Panc1 (cell line): ENCODE measurements around the gene LRBA. TPM values are rescaled to one million over a fixed set of nuclear protein-coding genes. Genes with fewer than 3 reads are reported as not detected.

ENCODE experiments used
- ATAC-seq: fragments of 200-7000 bp; cut with Tn5 transposase; 2 replicates; pipeline ENCODE4 v1.9.1; 2020; ENCODE audit warnings: mild to moderate bottlenecking, moderate library complexity
- BruUV-seq: library from RNA; stranded (reverse); fragments of 400-500 nt; replicated peaks from 2 replicates; lab custom pipeline; 2021; lab: Mats Ljungman, UMichigan
- CTCF ChIA-PET: fragments of 300-600 bp; sonication (Branson Sonifier 250); formaldehyde crosslinking; loops from one replicate; lab custom pipeline; 2022; ENCODE audit warnings: antibody characterized with exemption; lab: Charles Lee
- POLR2A ChIA-PET: fragments of 300-600 bp; sonication (Branson Sonifier 250); formaldehyde crosslinking; loops from one replicate; lab custom pipeline; 2022; ENCODE audit warnings: antibody characterized with exemption; lab: Charles Lee
- DNase-seq: peaks from one replicate; pipeline ENCODE4 v3.0.0-alpha.2; 2010; ENCODE audit warnings: low read depth, low spot score
- H3K27ac ChIP-seq: 2 replicates; pipeline ENCODE4 v1.5.1; 2011; ENCODE audit warnings: mild to moderate bottlenecking, low read length, inconsistent platforms
- H3K27me3 ChIP-seq: fragments of 200-500 bp; sonication (Bioruptor generic); 2 replicates; pipeline ENCODE4 v1.6.0; 2014; ENCODE audit warnings: low read length, inconsistent platforms; ENCODE audit not compliant: control insufficient read depth, insufficient read depth
- H3K36me3 ChIP-seq: fragments of 200-500 bp; sonication (Bioruptor generic); 2 replicates; pipeline ENCODE4 v1.5.1; 2014; ENCODE audit warnings: inconsistent platforms, mild to moderate bottlenecking, low read length, moderate library complexity; ENCODE audit not compliant: control insufficient read depth, insufficient read depth
- H3K4me1 ChIP-seq: 2 replicates; pipeline ENCODE4 v1.5.1; 2011; ENCODE audit warnings: inconsistent platforms, mild to moderate bottlenecking, low read length, moderate library complexity; ENCODE audit not compliant: control insufficient read depth, insufficient read depth
- H3K4me3 ChIP-seq, 2 experiments: 2 replicates each; pipeline ENCODE4 v1.5.1; 2011 to 2012; ENCODE audit warnings: low read depth in 2 of 2, low read length in 2 of 2, mild to moderate bottlenecking in 2 of 2, inconsistent platforms in 1 of 2, moderate library complexity in 1 of 2
- H3K9me3 ChIP-seq: fragments of 200-500 bp; sonication (Bioruptor generic); 2 replicates; pipeline ENCODE4 v1.5.1; 2014; ENCODE audit warnings: low read depth, mild to moderate bottlenecking, inconsistent platforms, low read length, moderate library complexity; ENCODE audit not compliant: control insufficient read depth, insufficient read depth
- CTCF ChIP-seq: fragments of 450-650 bp; IDR thresholded peaks from 2 replicates; pipeline ENCODE4 v1.5.1; 2017; ENCODE audit warnings: mild to moderate bottlenecking
- POLR2AphosphoS5 ChIP-seq: IDR thresholded peaks from 2 replicates; pipeline ENCODE4 v1.6.1; 2012; ENCODE audit warnings: mild to moderate bottlenecking, low read depth, low read length, moderate library complexity
- REST ChIP-seq, 2 experiments: IDR thresholded peaks; 2 replicates each; pipeline ENCODE4 v1.6.1; 2011 to 2012; ENCODE audit warnings: low read depth in 2 of 2, control low read depth in 1 of 2, low read length in 1 of 2, mild to moderate bottlenecking in 1 of 2, moderate library complexity in 1 of 2; ENCODE audit not compliant: insufficient read depth in 1 of 2
- SIN3A ChIP-seq: IDR thresholded peaks from 2 replicates; pipeline ENCODE4 v1.6.1; 2012; ENCODE audit warnings: low read depth, mild to moderate bottlenecking, low read length, moderate library complexity, borderline replicate concordance; ENCODE audit not compliant: insufficient read depth
- TCF7L2 ChIP-seq: IDR thresholded peaks from 2 replicates; pipeline ENCODE4 v1.6.1; 2011; ENCODE audit warnings: mild to moderate bottlenecking, low read depth, low read length, inconsistent platforms
- in situ Hi-C: cut with HindIII; loops from 2 replicates; pipeline ENCODE4 v1.10.0; 2016; ENCODE audit warnings: low sequenced_read_pairs, low pct_unique_long_range_greater_than_20kb
- intact Hi-C: fragments of 100-400 bp; cut with micrococcal nuclease; formaldehyde crosslinking; loops from one replicate; pipeline ENCODE4 v1.10.0; 2022; ENCODE audit not compliant: unreplicated experiment
- total RNA-seq: library from RNA; stranded (reverse); gene quantifications from one replicate; pipeline ENCODE4 v1.2.1, GENCODE V29; 2021; ENCODE audit not compliant: unreplicated experiment

Gene LRBA
- total RNA-seq, 1 experiment from 2014 or later: 26.4 TPM

- DNase-seq: no peak
- Histone ChIP-seq H3K27me3 (no peaks in the 10 kb centered on the region), H3K27ac (no peak overlapping the region), H3K4me3 (no peak overlapping the region), H3K9me3 (no peaks in the 10 kb centered on the region), H3K36me3 (no peaks in the 10 kb centered on the region), H3K4me1 (no peaks in the 10 kb centered on the region)
- in situ Hi-C loops (no loop called here), intact Hi-C loops (no loop called here)
- no peak for TF ChIP-seq POLR2AphosphoS5
- TF ChIP-seq TCF7L2: no peak
- TF ChIP-seq REST (IDR thresholded peaks at IDR 0.05; ENCODE audit: insufficient read depth in 1 of 2, low read depth in 2 of 2, low read length in 1 of 2): no peak
- TF ChIP-seq SIN3A: no peak
- no peak for TF ChIP-seq CTCF
- ChIA-PET POLR2A (no interaction called here), CTCF (no interaction called here)
- no TSS peak for BruUV-seq
- no peak for ATAC-seq
Observed at GRCh38 chr4:150875367-150875766, 139.7 kb downstream of the LRBA start.

DNA sequence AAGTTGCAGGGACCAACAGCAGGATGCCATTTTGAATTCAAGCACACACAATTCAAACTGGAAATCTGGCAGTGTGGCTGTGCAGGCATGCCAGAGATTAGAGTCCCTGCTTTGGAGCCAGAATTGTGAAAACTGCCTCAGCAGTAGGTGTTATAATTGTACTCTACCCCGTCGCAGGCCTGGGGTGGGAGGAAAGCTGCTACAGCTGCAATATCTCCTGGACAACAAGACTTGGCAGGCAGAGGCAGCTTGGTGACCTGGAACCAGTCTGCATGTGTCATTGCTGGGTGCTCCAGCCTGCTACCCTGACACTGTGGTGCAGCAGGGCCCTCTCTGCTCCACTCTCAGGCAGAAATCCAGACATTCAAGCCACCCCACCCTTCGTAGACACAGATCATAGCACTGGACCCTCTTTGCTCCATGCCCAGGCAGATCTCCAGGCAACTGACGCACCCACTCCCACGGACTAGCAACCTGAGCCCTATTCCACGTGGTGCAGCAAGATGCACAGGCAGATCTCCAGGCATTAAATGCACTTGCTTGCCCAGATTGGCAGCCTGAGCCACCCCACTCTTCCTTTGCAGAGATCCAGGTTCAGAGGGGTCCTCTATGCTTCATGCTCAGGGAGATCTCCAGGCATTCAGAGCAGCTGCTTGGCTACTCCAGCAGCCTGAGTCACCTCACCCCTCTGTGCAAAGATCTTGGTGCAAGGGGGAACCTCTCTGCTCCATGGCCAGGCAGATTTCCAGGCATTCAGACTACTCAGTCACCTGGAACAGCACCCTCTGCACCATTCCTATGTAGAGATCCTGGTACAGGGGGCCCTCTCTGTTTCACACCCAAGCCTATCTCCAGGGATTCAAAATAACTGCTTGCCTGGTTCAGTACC lies 140.5 kb downstream of the LRBA start:
- TF ChIP-seq TCF7L2: no peak
- no peak for TF ChIP-seq REST (IDR thresholded peaks at IDR 0.05; ENCODE audit: insufficient read depth in 1 of 2, low read depth in 2 of 2, low read length in 1 of 2)
- ChIA-PET CTCF (no interaction called here), POLR2A (no interaction called here)
- Histone ChIP-seq H3K27me3 (no peaks in the 10 kb centered on the region), H3K4me3 (no peak overlapping the region), H3K36me3 (no peaks in the 10 kb centered on the region), H3K4me1 (no peaks in the 10 kb centered on the region), H3K9me3 (no peaks in the 10 kb centered on the region), H3K27ac (no peak overlapping the region)
- in situ Hi-C loops (no loop called here), intact Hi-C loops (no loop called here)
- BruUV-seq: no TSS peak
- DNase-seq (no peak), ATAC-seq (no peak)
